ENCODE data around the gene RIC3.

Gene RIC3
- long read RNA-seq, donor 1, partial matches to known transcripts = 0 of 1 reads
- long read RNA-seq, donor 1, other reads (novel, unspliced or antisense) = 0 of 1 reads
- long read RNA-seq, donor 2, partial matches to known transcripts = 0 of 2 reads
- long read RNA-seq, donor 2, other reads (novel, unspliced or antisense) = 0 of 2 reads
- long read RNA-seq, donor 3, partial matches to known transcripts = 0 of 3 reads
- long read RNA-seq, donor 3, other reads (novel, unspliced or antisense) = 0 of 3 reads
- long read RNA-seq, donor 4, partial matches to known transcripts = 73 of 78 reads
- long read RNA-seq, donor 4, other reads (novel, unspliced or antisense) = 0 of 78 reads
- long read RNA-seq, donor 5, partial matches to known transcripts = 0 of 3 reads
- long read RNA-seq, donor 5, other reads (novel, unspliced or antisense) = 0 of 3 reads
- long read RNA-seq, donor 6, partial matches to known transcripts = 0 of 2 reads
- long read RNA-seq, donor 6, other reads (novel, unspliced or antisense) = 0 of 2 reads
- long read RNA-seq, donor 7, partial matches to known transcripts = 0 of 2 reads
- long read RNA-seq, donor 7, other reads (novel, unspliced or antisense) = 0 of 2 reads
- long read RNA-seq, donor 8, transcript RIC3-204 (2 exons, 1,300 nt) = major isoform, 5 of 6 reads
- long read RNA-seq, donor 8, partial matches to known transcripts = 0 of 6 reads
- long read RNA-seq, donor 8, other reads (novel, unspliced or antisense) = 0 of 6 reads

GRCh38 chr11:8168485-8169257, at the start of gene RIC3:
TSS of gene RIC3 (minus strand) at chr11:8169025. CDS start at chr11:8168989, 36 bp downstream.
- DNase-seq = peak; percentile 57

GRCh38 chr11:8218409-8218808, 49.6 kb upstream of the RIC3 start:
- no peak for DNase-seq

GRCh38 chr11:8217926-8218325, 49.1 kb upstream of the RIC3 start:
- no peak for DNase-seq

GRCh38 chr11:8217136-8217535, 48.3 kb upstream of the RIC3 start:
- no peak for DNase-seq

- DNase-seq = no peak
These were observed 44.6 kb upstream of the RIC3 start for GRCh38 chr11:8213376-8213775.

- DNase-seq = no peak
These were observed 40.5 kb upstream of the RIC3 start for GRCh38 chr11:8209208-8209807.

GRCh38 chr11:8207080-8208000, 38.5 kb upstream of the RIC3 start:
- DNase-seq = no peak

- DNase-seq = peak; percentile 33
These were observed 37.6 kb upstream of the RIC3 start for GRCh38 chr11:8206251-8207079.

- no peak for DNase-seq
These were observed 36.7 kb upstream of the RIC3 start for GRCh38 chr11:8205566-8205965.

- no peak for DNase-seq
These were observed 35.8 kb upstream of the RIC3 start for GRCh38 chr11:8204596-8204995.

GRCh38 chr11:8204025-8204424, 35.2 kb upstream of the RIC3 start:
- DNase-seq = no peak

- no peak for DNase-seq
These were observed 34.5 kb upstream of the RIC3 start for GRCh38 chr11:8203414-8203715.

GRCh38 chr11:8202516-8203413, 33.9 kb upstream of the RIC3 start:
- no peak for DNase-seq

GRCh38 chr11:8201644-8202365, 33.0 kb upstream of the RIC3 start:
- no peak for DNase-seq

GRCh38 chr11:8199676-8200075, 30.9 kb upstream of the RIC3 start:
- no peak for DNase-seq

GRCh38 chr11:8196749-8197148, 27.9 kb upstream of the RIC3 start:
- DNase-seq = no peak

GRCh38 chr11:8194956-8195355, 26.1 kb upstream of the RIC3 start:
- no peak for DNase-seq

- DNase-seq = no peak
These were observed 24.0 kb upstream of the RIC3 start for GRCh38 chr11:8192896-8193209.

Measured in right kidney (tissue), 9 donors.